ENCODE results near the gene NR2C2AP. TPM values are rescaled to one million over a fixed set of nuclear protein-coding genes. Genes with fewer than 3 reads are reported as not detected.

NR2C2AP gene
- total and polyA plus RNA-seq, 2 of the 13 experiments (the other 11 are each of a cell fraction or from before 2014, with no cell fraction given) = 12.2 to 26.8 TPM

GRCh38 chr19:19224852-19225494, 21.8 kb upstream of the NR2C2AP start (continued):
- peak; percentile 73; the same call in 1 of the 2 replicates for TF ChIP-seq ZNF280B (CRISPR knock-in tag; IDR thresholded peaks at IDR 0.05; ENCODE audit: borderline replicate concordance)
- peak; percentile 90 for TF ChIP-seq MAX (IDR thresholded peaks at IDR 0.05)
- TF ChIP-seq, protein P1, sequence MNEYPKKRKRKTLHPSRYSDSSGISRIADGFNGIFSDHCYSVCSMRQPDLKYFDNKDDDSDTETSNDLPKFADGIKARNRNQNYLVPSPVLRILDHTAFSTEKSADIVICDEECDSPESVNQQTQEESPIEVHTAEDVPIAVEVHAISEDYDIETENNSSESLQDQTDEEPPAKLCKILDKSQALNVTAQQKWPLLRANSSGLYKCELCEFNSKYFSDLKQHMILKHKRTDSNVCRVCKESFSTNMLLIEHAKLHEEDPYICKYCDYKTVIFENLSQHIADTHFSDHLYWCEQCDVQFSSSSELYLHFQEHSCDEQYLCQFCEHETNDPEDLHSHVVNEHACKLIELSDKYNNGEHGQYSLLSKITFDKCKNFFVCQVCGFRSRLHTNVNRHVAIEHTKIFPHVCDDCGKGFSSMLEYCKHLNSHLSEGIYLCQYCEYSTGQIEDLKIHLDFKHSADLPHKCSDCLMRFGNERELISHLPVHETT (CRISPR knock-in tag; conservative IDR thresholded peaks at IDR 0.05) = no peak
- TF ChIP-seq SOX6 (IDR thresholded peaks at IDR 0.05) = no peak
- 0 out of 2 replicates have a peak, but pooled peaks have one; percentile 17 for TF ChIP-seq SOX6 (CRISPR knock-in tag; IDR thresholded peaks at IDR 0.05)
- TF ChIP-seq ZNF224 (CRISPR knock-in tag; IDR thresholded peaks at IDR 0.05) = no peak
- TF ChIP-seq PHF20 (CRISPR knock-in tag; IDR thresholded peaks at IDR 0.05) = no peak; the same call in 1 of the 2 replicates
- no peak for TF ChIP-seq ZNF780A (CRISPR knock-in tag; IDR thresholded peaks at IDR 0.05)
- no peak for TF ChIP-seq ZNF430 (CRISPR knock-in tag; IDR thresholded peaks at IDR 0.05)
- peak; percentile 72 for TF ChIP-seq KMT2B (CRISPR knock-in tag; IDR thresholded peaks at IDR 0.05)
- 0 out of 2 replicates have a peak, but pooled peaks have one; percentile 22 for TF ChIP-seq RXRA (CRISPR knock-in tag; IDR thresholded peaks at IDR 0.05)
- no peak for TF ChIP-seq SCMH1 (CRISPR knock-in tag; IDR thresholded peaks at IDR 0.05; ENCODE audit: borderline replicate concordance)
- TF ChIP-seq ZMYM4 (CRISPR knock-in tag; IDR thresholded peaks at IDR 0.05) = peak; percentile 45; the same call in 1 of the 2 replicates
- TF ChIP-seq ZNF547 (CRISPR knock-in tag; IDR thresholded peaks at IDR 0.05) = peak; percentile 69
- TF ChIP-seq ZNF160 (CRISPR knock-in tag; IDR thresholded peaks at IDR 0.05) = peak; percentile 32; the same call in 1 of the 2 replicates
- TF ChIP-seq SMAD1 (CRISPR knock-in tag; IDR thresholded peaks at IDR 0.05; ENCODE audit: borderline replicate concordance, low read depth) = no peak
- TF ChIP-seq ZFP82 (CRISPR knock-in tag; IDR thresholded peaks at IDR 0.05; ENCODE audit: borderline replicate concordance) = no peak
- no peak for TF ChIP-seq RFX3 (CRISPR knock-in tag; IDR thresholded peaks at IDR 0.05)
- TF ChIP-seq ZNF343 (CRISPR knock-in tag; IDR thresholded peaks at IDR 0.05) = peak; percentile 83; the same call in 1 of the 2 replicates
- no peak for TF ChIP-seq EEA1 (CRISPR knock-in tag; IDR thresholded peaks at IDR 0.05; ENCODE audit: borderline replicate concordance)
- peak; percentile 61; the same call in 1 of the 2 replicates for TF ChIP-seq ZNF121 (CRISPR knock-in tag; IDR thresholded peaks at IDR 0.05)
- TF ChIP-seq ZNF646 (CRISPR knock-in tag; IDR thresholded peaks at IDR 0.05) = 0 out of 2 replicates have a peak, but pooled peaks have one; percentile 45

All from HepG2 (cell line).